Kidney (tissue), 14 donors: ENCODE results near the gene TOX3. TPM values are rescaled to one million over a fixed set of nuclear protein-coding genes. Genes with fewer than 3 reads are reported as not detected.

Experiments
- DNase-seq, 5 donors: peaks; one replicate each; pipeline ENCODE4 v3.0.0-alpha.2; 2013 to 2020
- FAIRE-seq: peaks from 2 replicates; lab custom pipeline; 2012; peaks lifted over from hg19 to GRCh38; lab: Jason Lieb, UNC
- H3K27ac ChIP-seq, 2 donors: one replicate each; pipeline ENCODE4 v1.7.0; 2013; ENCODE audit warnings: low read depth in 2 of 2, low read length in 2 of 2, inconsistent platforms in 1 of 2
- H3K27me3 ChIP-seq: one replicate; pipeline ENCODE4 v1.7.1; 2013; ENCODE audit warnings: low read length, inconsistent platforms; ENCODE audit not compliant: control insufficient read depth, insufficient read depth
- H3K36me3 ChIP-seq, 3 donors: one replicate each; pipeline versions ENCODE4 v1.7.0 to v1.7.1; 2013; ENCODE audit warnings: low read length in 3 of 3, control low read depth in 1 of 3, inconsistent platforms in 1 of 3; ENCODE audit not compliant: insufficient read depth in 3 of 3, control insufficient read depth in 2 of 3
- H3K4me1 ChIP-seq, 3 donors: one replicate each; pipeline versions ENCODE4 v1.7.0 to v1.7.1; 2013; ENCODE audit warnings: low read length in 3 of 3, inconsistent platforms in 1 of 3, low read depth in 1 of 3; ENCODE audit not compliant: control insufficient read depth in 2 of 3, insufficient read depth in 2 of 3
- H3K4me3 ChIP-seq, 3 donors: one replicate each; pipeline versions ENCODE4 v1.7.0 to v1.8.1; 2013; ENCODE audit warnings: low read length in 3 of 3, control low read depth in 1 of 3, inconsistent platforms in 1 of 3
- H3K9ac ChIP-seq, 3 donors: one replicate each; pipeline versions ENCODE4 v1.7.0 to v1.7.1; 2013; ENCODE audit warnings: low read length in 3 of 3, control low read depth in 1 of 3, inconsistent platforms in 1 of 3
- H3K9me3 ChIP-seq, 3 donors: one replicate each; pipeline versions ENCODE4 v1.7.0 to v1.7.1; 2013; ENCODE audit warnings: low read length in 3 of 3, control low read depth in 1 of 3, inconsistent platforms in 1 of 3; ENCODE audit not compliant: control insufficient read depth in 2 of 3, insufficient read depth in 1 of 3
- CTCF ChIP-seq: IDR thresholded peaks from 3 replicates; pipeline ENCODE4 v1.5.1; 2012; ENCODE audit warnings: mild to moderate bottlenecking, moderate library complexity, borderline replicate concordance; ENCODE audit not compliant: insufficient read depth; ENCODE audit errors: extremely low read depth
- intact Hi-C: fragments of 100-400 bp; cut with DNase I; formaldehyde crosslinking; loops from one replicate; pipeline ENCODE4 v1.11.1; 2022
- polyA plus RNA-seq: library from polyadenylated mRNA; stranded (reverse); fragments of 350-450 nt; fragmentation: Illumina TruSeq; extraction: RNeasy Lipid Tissue Mini Kit (QIAGEN cat#74804); gene quantifications from one replicate; pipeline ENCODE4 v1.2.3, GENCODE V29; 2014; ENCODE audit warnings: low read depth, low replicate concordance; ENCODE audit not compliant: insufficient read depth
- total RNA-seq: library from RNA; stranded (reverse); fragmentation: NEBNext Ultra II Directional; extraction: Animal tissue kit (Norgen Biotek cat#: 25700); gene quantifications from one replicate; pipeline ENCODE4 v1.2.1, GENCODE V29; 2021
- donor health status: control.
- donor health status: control.
- donor health status: control.
- donor health status: control.
- donor health status: control.
- donor health status: DM: yes; HTN: yes; CAD: no.
- donor health status: Normal renal cell carcinoma (clear cell type).

The TOX3 gene
- total and polyA plus RNA-seq, 2 donors from 2014 or later = 8.7 to 16.2 TPM

GRCh38 chr16:52544703-52545102 is 2.2 kb downstream of the TOX3 start:
- Histone ChIP-seq H3K27ac (peak overlapping the region; percentile 25 to 72), H3K9ac (peak overlapping the region in 2 of 3 donors; percentile 20 to 70), H3K36me3 (no peaks in the 10 kb centered on the region), H3K4me1 (peaks cover 0 to 5% (median 2%) of the 10 kb centered on the region in 3 donors), H3K4me3 (peak overlapping the region; percentile 64 to 79 (median 77)), H3K27me3 (peaks cover 9% of the 10 kb centered on the region), H3K9me3 (no peaks in the 10 kb centered on the region)
- no peak for TF ChIP-seq CTCF
- intact Hi-C loops = no loop called here
- DNase-seq (no peak), FAIRE-seq (no peak)

GRCh38 chr16:52543654-52544053 is 3.3 kb downstream of the TOX3 start:
- Histone ChIP-seq H3K36me3 (no peaks in the 10 kb centered on the region), H3K9ac (no peak overlapping the region), H3K9me3 (no peaks in the 10 kb centered on the region), H3K27ac (no peak overlapping the region), H3K27me3 (peaks cover 6% of the 10 kb centered on the region), H3K4me1 (peaks cover 0 to 5% (median 2%) of the 10 kb centered on the region in 3 donors), H3K4me3 (peak overlapping the region in 2 of 3 donors; percentile 33 to 79)
- peak in 1 of 5 donors; percentile 20 for DNase-seq
- intact Hi-C loops = no loop called here
- no peak for TF ChIP-seq CTCF
- peak; percentile 15 for FAIRE-seq

GRCh38 chr16:52540910-52541309 is 6.0 kb downstream of the TOX3 start:
- Histone ChIP-seq H3K4me1 (peaks cover 0 to 5% (median 2%) of the 10 kb centered on the region in 3 donors), H3K4me3 (no peak overlapping the region), H3K36me3 (no peaks in the 10 kb centered on the region), H3K9ac (no peak overlapping the region), H3K27me3 (peaks cover 6% of the 10 kb centered on the region), H3K9me3 (no peaks in the 10 kb centered on the region), H3K27ac (no peak overlapping the region)
- FAIRE-seq (no peak), DNase-seq (no peak)
- intact Hi-C loops = no loop called here
- no peak for TF ChIP-seq CTCF

- no peak overlapping the region for H3K4me3 ChIP-seq
- no peak for DNase-seq
- intact Hi-C loops = no loop called here
- no peaks in the 10 kb centered on the region for H3K36me3 ChIP-seq
- no peak for TF ChIP-seq CTCF
- H3K27me3 ChIP-seq = no peaks in the 10 kb centered on the region
- no peak overlapping the region for H3K9ac ChIP-seq
- no peak overlapping the region for H3K27ac ChIP-seq
- no peaks in the 10 kb centered on the region for H3K9me3 ChIP-seq
- H3K4me1 ChIP-seq = peaks cover 0 to 5% (median 5%) of the 10 kb centered on the region in 3 donors
- no peak for FAIRE-seq
Measured at GRCh38 chr16:52539191-52539590, 7.8 kb downstream of the TOX3 start.
